ENCODE measurements around the gene TBC1D23.

Gene TBC1D23

GRCh38 chr3:100354850-100355249 is 94.1 kb downstream of the TBC1D23 start:
- DNase-seq, result no peak

- DNase-seq, result no peak
These were observed 97.6 kb downstream of the TBC1D23 start for GRCh38 chr3:100358413-100358812.

GRCh38 chr3:100359035-100359434 is 98.2 kb downstream of the TBC1D23 start:
- no peak for DNase-seq

GRCh38 chr3:100360757-100361496 is 100.1 kb downstream of the TBC1D23 start:
- no peak for DNase-seq

- DNase-seq, result no peak
These were observed 101.1 kb downstream of the TBC1D23 start for GRCh38 chr3:100361897-100362296.

GRCh38 chr3:100364421-100364820 is 103.6 kb downstream of the TBC1D23 start:
- DNase-seq, result no peak

- no peak for DNase-seq
These were observed 105.6 kb downstream of the TBC1D23 start for GRCh38 chr3:100366424-100366823.

- no peak for DNase-seq
These were observed 107.6 kb downstream of the TBC1D23 start for GRCh38 chr3:100368441-100368840.

GRCh38 chr3:100370756-100371155 is 110.0 kb downstream of the TBC1D23 start:
- no peak for DNase-seq

- DNase-seq, result no peak
These were observed 113.7 kb downstream of the TBC1D23 start for GRCh38 chr3:100374521-100374920.
